ENCODE data around the gene UBTD2.

- TF ChIP-seq CTCF (IDR thresholded peaks at IDR 0.05) (no peak), POLR2A (IDR thresholded peaks at IDR 0.05) (no peak)
Observed at GRCh38 chr5:172213126-172213525, 70.4 kb downstream of the UBTD2 start.
